Renal cortex interstitium (tissue), 11 donors: ENCODE measurements around the gene CNTN5. TPM values are rescaled to one million over a fixed set of nuclear protein-coding genes. Genes with fewer than 3 reads are reported as not detected.

Source experiments
- DNase-seq, 11 donors: peaks; one replicate each; pipeline ENCODE4 v3.0.0-alpha.2; 2013; ENCODE audit warnings: low read depth in 9 of 11, low spot score in 4 of 11; ENCODE audit errors: extremely low read depth in 1 of 11
- polyA plus RNA-seq, 3 donors: library from polyadenylated mRNA; unstranded; fragments of 120-200 nt; gene quantifications; one replicate each; pipeline ENCODE4 v1.2.1, GENCODE V29; 2013; ENCODE audit not compliant: insufficient read length in 3 of 3

The CNTN5 gene
- polyA plus RNA-seq, 3 donors: 19.5 to 24.5 (median 20.4) TPM

DNA sequence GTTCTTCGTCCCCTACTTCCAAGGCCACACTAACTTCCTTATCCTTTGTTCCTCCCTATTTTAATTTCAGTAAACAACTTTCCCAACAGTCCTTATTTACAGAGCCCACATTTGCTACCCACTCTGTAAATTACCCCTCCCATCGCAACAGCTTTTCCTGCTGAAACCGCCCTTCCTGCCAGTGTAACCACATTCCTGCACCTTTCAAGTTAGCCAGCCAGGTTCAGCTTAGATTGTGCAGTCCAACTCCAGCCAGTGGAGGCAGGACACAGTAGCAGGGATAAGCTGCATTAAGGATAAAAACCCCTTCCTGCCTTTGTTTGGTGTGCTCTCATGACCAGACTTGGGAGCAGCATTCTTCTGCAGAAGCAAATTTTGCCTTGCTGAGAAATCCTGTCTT, 898.0 kb downstream of the CNTN5 start:
- DNase-seq: no peak

DNA sequence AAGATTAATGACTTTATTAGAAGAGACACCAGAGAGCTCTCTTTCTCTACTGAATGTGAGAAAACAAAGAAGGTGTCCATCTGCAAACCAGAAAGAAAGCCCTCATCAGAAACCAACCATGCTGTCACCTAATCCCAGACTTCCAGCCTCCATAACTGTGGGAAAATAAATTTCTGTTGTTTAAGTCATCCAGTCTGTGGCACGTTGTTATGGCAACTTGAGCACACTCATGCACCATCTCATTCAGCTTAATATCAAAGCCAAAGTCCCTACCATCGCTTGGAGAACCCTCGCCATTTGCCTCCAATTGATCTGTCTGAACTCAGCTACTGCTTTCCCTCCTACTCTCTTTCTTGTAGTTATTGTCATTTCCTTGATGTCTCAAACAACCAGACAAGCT, 900.2 kb downstream of the CNTN5 start:
- no peak for DNase-seq

DNA sequence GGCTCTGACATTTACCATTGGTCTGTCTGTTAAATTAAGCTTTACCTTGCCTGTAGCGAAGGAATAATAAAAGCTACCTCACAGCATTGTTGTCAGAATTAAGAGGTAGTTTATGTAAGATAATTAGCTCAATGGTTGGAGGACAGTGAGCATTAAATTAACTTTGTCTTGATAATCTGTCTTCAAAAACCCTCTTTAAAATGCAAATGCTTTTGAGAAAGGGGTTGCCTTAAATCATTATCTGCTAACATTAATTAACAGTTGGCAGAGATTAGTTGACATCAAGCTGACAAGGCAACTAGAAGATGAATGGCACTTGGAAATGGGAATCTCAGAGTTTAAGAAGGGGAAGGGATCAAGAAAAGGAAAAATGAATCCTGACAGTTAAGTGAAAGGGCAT, 905.2 kb downstream of the CNTN5 start:
- DNase-seq: no peak

DNA sequence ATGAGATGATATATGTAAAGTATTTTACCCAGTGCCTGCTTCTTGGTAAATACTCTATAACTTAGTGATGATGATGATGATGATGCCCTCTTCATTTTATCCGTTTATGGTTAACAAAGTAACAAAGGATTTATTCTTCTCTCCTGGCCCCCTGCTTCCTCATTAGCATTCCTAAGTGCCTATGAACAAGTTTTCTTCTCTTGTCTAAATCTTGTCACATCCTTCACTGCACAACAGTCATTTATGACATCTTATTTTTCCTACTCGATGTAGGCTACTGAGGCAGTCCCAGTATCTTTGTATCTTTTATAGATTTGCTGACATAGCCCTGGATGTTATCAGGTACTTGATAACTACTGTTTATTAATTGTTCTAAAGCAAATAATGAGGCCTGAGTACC, 911.9 kb downstream of the CNTN5 start:
- DNase-seq: no peak

DNA sequence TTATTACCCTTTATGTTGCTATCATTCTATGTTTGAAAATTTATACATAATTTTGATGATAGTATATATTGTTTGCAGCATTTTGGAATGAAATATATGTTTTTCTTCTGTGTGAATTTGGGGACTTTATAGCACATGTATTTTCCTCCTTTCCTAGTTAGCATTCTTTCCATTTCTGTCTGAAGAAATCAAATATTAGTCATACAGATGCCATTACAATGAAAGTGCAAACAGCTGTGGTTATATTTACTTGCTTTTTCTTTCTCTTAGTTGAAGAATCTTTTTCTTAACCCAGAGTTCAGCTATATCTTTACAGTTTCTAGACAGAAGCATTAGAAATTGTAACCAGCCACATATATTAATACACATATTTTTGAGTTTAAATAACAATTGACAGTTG, 913.3 kb downstream of the CNTN5 start:
- no peak for DNase-seq

DNA sequence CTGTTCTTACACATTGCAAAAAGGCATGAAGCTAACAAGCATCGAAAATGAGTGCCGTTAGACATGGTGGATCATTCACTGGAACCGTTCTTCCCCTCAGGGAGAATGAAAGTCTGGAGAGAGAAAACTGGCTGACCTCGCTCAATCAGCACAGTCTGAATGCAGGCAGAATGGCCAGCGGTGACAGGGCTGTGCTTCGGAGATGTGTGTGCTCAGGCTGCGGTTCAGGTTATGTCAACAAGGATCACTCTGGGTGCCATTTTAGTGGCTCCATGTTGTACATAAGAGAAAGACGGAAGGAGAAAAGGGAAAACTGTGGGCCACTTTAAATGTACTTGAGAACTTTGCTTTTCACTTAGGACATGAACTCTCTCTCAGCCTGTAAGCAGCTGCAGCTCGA, 916.6 kb downstream of the CNTN5 start:
- DNase-seq: no peak

DNA sequence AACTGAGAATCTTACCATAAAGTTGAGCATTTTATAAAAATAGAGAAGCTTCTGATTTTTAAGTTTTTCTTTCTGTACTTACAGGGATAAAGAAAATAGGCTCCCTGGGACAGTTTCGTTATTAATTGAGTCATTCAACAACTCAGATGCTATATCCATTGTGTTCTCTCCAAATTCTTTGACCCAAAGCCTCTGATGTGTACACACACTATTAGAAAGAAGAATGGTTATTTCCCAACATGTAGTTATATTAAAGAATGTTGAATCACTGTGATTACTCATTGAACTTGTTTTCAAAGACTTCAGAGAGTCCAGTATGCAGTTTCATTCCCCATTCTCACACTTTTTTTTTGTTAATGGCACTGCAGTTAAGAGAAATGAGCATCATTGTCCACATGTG, 932.1 kb downstream of the CNTN5 start:
- no peak for DNase-seq

DNA sequence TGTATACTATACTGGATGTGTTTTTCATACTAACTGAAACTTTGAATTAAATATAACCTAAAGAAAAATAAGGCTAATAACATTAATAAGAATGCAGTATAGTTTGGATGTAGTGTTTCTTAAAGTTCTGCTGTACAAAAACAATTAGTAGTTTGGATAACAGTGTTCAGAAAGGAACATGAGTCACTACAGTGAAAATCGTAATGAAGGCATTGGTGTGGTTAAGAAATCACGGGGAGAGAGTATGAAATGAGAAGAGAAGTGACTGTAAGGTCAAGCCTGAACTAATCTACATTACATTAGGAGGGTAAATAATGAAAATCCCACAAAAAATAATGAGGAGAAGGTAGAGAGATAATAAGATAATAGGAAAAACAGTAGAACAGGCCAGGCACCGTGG, 939.8 kb downstream of the CNTN5 start:
- no peak for DNase-seq

DNA sequence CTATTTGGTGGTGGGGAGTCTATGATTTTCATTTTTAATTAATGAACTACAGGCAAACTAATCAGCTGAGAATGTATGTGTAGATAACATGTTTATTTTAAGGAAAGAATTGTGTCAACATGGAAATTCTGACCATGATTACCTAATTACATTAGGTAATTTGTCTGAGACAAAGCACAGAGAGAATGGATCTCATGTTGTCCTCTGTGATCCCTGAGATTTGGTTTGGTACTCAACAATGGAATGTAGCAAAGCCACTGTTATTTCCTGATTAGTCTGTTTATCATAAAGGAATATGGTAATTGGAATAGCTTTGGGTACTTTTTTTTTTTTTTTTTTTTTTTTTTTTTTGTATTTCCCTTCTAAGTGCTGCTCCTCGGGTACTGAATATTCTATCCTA, 947.6 kb downstream of the CNTN5 start:
- no peak for DNase-seq

DNA sequence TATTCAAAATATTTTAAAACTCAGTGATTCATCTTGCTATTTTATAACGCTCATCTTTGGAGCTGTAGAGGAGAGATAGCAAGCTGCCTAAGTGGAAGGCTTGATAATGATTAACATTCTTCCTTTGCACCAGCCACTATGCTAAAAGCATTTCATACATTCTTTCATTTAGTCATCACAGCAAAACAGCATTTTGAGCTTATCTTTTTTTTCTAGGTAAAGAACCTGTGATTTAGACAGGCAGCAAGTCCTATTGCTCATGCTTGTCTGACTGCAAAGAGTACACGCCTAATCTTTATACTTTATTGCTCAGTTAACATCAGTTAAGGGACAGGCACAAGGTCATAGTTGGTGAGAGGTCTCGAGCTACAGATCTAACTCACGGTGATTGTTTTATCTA, 953.2 kb downstream of the CNTN5 start:
- no peak for DNase-seq

DNA sequence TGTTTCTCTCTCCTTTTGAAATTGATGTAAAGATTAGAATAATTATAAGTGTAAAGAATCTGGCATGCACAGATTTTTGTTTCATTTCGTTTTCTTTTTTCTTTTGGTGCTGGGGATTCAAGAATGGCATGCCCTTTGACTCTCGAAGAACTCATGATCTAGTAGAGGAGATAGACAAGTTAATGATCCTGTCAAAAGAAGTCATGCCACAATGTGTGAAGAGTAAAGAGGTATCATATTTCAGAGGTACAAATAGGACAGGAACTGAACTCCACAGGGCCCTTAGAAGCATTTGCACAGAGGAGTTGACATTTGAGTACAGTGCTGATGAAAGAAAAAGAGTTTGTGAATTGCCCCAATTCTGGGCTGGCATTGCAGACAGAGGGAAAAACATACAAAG, 958.3 kb downstream of the CNTN5 start:
- DNase-seq: peak in 1 of 11 donors; percentile 12

DNA sequence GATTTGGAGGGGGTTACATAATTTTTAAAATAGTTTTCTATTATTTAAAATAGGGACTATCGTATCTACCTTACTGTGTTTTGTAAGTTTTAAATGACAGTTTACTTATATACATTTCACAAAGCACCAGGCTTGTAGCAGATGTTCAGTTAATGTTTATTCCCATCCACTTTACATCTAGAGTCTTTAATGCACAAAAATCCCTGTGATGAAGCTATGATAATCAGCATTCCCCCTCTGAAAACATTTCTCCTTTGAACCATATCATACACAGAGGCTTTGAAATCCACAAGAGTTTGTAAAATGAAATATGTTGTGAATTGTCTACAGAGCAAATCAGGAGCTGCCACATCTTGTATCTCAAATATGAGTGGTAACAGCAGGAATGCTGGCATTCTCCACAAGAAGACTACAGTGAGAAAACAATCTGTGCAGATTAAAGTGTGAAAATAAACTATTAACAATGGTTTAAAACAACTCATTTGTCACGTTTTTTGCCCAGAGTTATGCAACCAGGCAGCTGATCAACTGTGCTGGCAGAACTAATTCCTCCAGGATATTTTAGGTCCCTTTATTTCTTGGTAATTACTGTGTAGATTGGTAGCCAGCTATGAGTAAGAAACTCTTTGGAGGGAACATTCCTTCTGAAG, 967.2 kb downstream of the CNTN5 start:
- no peak for DNase-seq

DNA sequence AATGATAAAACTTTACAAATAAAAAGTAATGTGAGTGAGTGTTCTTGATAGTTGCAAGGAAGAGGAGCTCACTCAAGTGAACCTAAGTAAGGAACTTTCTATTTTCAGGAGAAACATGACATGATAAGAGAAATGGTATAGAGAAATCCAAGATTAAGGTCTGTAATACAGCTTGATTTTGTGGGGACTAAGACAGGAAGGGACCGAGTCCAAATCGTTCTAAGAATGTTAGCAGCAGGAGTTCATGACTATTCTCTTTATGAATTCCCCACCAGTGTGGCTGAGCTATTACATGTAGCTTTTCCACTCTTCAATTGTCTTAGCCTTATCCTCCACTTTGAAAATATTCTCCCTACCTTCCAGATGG, 967.7 kb downstream of the CNTN5 start:
- DNase-seq: no peak

DNA sequence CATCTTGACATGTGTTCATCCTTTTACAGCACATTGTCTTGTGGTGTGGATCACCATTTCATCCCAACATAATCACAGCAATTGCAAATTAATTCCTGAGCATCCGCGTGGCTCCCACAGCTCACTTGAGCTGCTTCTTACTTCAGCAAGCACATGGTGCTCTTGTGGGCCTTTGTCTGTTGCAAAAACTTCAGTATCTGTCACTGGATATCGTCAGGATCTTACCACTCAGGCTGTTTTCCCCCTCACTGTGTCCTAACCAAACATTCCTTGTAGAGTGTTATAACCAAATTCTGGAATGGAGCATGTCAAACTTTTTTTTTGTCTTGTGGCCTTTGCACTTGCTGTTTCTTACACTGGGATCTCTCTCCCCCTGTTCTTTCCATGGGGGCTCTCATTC, 983.2 kb downstream of the CNTN5 start:
- DNase-seq: no peak

DNA sequence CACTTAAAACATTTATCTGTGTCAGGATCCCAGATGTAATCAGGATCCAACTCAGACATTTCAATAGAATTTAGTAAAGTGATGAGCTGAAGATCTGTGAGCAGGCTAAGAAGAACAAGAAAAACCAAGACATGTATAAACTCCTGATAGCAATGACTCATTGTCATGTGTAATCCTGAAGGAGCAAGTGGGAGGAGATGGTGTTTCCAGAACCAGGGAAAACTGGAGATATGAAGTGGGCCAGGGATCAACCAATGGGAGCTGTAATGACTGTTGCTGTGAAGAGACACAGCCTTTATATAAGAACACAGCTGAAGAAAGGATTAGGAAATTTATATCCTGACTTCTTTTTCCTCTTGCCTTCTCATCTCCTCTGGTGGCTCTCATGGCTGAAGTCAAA, 983.8 kb downstream of the CNTN5 start:
- DNase-seq: no peak

DNA sequence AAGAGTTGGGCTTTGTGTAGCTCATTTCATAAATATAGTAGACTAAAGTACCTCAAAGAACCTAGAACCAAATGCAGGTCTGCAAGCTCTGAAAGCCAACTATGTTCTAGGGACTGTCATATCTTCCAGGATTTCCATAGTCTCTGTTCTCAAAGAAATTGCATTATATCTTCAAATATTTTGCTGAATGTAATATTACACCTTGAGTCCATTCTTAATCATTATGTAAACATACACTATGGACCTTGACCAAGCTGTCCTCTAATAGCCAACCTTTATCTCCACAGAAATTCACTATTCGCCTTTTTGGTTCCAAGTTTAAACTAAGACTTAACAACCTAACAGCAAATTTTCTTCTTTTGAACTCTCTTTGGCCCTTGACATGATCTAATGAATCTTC, 987.7 kb downstream of the CNTN5 start:
- no peak for DNase-seq

DNA sequence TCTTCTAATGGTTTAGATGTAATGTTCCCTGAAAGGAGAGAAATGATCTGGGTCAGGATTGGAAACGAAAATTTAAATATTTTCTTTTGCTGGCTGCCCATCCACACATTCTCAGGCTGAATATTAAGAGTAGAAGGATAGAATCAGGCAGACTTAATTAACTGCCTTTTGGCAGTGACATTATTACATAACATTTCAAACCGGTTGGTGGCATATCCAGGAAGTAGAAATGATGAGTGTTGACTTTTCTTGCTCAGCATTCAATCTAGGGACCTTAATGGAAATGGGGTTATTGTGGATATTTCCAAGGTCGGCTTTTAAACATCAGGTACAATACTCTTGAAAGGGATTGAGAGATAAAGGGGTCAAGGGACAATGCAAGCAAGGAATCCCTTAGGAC, 989.0 kb downstream of the CNTN5 start:
- DNase-seq: no peak

DNA sequence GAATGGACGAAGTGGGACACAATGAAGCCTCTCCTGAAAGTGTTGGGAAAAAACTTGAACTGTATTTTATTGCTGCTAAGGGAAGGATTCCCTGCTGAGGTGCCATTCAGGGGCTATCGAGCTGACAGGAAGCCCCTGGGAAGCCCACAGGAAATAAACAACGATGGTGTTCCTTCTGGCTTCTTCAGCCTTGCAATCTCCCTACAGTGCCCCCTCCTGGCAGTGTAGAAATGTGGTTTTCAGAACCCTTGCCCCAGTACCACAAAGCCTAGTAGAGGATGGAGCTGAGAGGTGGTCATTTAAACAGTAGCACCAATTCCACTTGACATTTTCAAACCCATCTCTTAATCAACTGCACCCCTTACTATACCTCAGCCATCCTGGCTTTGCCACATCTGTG, 989.6 kb downstream of the CNTN5 start:
- no peak for DNase-seq

DNA sequence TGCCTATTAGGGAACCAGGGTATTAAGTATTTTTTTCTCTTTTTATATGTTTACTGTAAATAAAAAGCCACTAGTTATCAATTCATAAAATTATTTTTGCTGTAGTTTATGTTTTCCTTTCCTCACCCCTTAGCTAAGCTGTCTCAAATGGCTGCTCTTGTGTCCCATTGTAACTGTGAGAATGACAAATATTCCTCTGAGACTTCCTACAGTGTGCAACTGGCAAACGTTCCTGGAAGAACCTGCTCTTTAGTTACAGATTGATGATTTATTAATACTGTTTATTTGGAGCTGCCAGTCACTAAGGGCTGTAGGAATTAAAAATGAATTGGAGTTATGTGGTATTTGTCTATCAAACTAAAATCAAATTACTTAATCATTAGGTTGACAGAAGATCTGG, 990.9 kb downstream of the CNTN5 start:
- no peak for DNase-seq

DNA sequence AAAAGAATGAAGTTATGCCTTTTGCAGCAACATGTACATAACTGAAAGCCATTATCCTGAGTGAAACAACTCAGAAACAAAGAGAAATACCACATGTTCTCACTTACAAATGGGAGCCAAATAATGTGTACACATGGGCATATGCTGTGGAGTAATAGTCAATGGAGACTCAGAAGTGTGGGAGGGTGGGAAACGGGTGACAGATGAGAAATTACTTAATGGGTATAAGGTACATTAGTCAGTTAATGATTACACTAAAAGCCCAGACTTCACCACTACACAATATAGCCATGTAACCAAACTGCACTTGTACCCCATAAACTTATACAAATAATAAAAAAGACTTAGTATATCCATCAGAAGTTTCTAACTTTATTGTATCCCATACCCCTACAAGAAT, 992.3 kb downstream of the CNTN5 start:
- peak in 3 of 11 donors; percentile 9 to 15 (median 13) for DNase-seq

DNA sequence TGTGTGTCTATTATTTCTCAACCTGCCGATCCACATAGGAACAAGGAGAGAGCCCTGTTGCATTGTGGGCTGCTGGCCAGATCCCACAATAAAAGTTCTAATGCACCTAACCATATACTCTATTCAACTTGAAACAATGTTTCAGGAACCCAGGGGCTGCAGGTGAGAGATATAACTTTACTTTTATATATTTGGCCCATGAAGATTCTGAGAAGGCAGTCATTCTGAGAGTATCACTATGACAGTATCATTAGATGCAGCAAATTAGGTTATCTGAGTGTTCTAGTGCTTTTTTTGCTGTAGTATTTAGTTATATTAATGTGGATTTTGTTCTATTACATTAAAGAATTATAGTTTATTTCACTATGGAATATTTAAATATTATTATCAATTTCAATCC, 1011.2 kb downstream of the CNTN5 start:
- DNase-seq: no peak

DNA sequence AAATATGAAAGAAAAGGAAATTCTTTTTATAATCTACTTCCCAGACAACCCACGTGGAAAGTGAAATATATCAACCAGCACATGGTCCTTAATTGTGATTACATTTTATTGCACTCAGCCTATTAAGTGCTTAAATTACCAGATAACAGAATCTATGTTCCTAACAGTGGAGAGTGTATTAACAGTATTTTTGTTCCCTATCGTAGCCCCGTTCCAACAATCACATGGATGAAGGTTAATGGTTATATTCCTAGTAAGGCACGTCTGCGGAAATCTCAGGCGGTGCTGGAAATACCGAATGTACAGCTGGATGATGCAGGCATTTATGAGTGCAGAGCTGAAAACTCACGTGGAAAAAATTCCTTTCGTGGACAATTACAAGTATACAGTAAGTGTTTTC, 1040.3 kb downstream of the CNTN5 start:
- peak in 1 of 11 donors; percentile 4 for DNase-seq
